ENCODE data around the gene MAMDC4. TPM values are rescaled to one million over a fixed set of nuclear protein-coding genes. Genes with fewer than 3 reads are reported as not detected.

The MAMDC4 gene
- total and polyA plus RNA-seq, 2 of the 8 experiments (the other 6 are each of a cell fraction or from before 2014, with no cell fraction given), result 3.1 to 4.5 TPM

- peaks cover 0 to 21% (median 4%) of the 10 kb centered on the region in 4 experiments; a peak in 2 of 8 replicates for H3K36me3 ChIP-seq (ENCODE audit: control insufficient read depth in 2 of 4, insufficient read depth in 4 of 4, low read length in 3 of 4)
- no peaks in the 10 kb centered on the region for H3K9me3 ChIP-seq (ENCODE audit: insufficient read depth in 2 of 2, low read depth in 1 of 2, low read length in 1 of 2)
- H3K23me2 ChIP-seq (ENCODE audit: low read depth, low read length), result no peaks in the 10 kb centered on the region; the same call in 1 of the 2 replicates
- no peak for DNase-seq (ENCODE audit: low read depth in 1 of 2, low spot score in 2 of 2)
- no peak overlapping the region for H2BK5ac ChIP-seq (ENCODE audit: low read depth, low read length)
- no peaks in the 10 kb centered on the region for H3K79me1 ChIP-seq (ENCODE audit: low read depth, low read length)
- no peak overlapping the region for H2AK5ac ChIP-seq (ENCODE audit: low read depth, low read length)
- WGBS, 2 experiments (ENCODE audit: extremely low coverage in 1 of 2, insufficient coverage in 1 of 2, insufficient read length in 1 of 2, insufficient replicate concordance in 2 of 2, low coverage in 1 of 2, low lambda C conversion rate in 2 of 2, missing lambda C conversion rate in 1 of 2), result 91% methylated on average over 11 of the region's 36 CpGs; no CpG with 5 or more reads in 1 of the 2 experiments
- H2BK15ac ChIP-seq (ENCODE audit: low read length), result no peak overlapping the region
- no peak overlapping the region for H3K56ac ChIP-seq (replicated peaks; ENCODE audit: insufficient read length, low read depth, low read length)
- H3K23ac ChIP-seq (ENCODE audit: insufficient read length), result no peak overlapping the region
- no peak overlapping the region for H3K18ac ChIP-seq (ENCODE audit: extremely low read depth, low read length)
- no peak for FAIRE-seq
- H2BK120ac ChIP-seq (replicated peaks; ENCODE audit: low read depth, low read length), result no peak overlapping the region
- no peaks in the 10 kb centered on the region for H3K79me2 ChIP-seq (ENCODE audit: control insufficient read depth in 1 of 2, insufficient read depth in 2 of 2, low read length in 2 of 2)
- TF ChIP-seq CTBP2 (IDR thresholded peaks at IDR 0.05; ENCODE audit: borderline replicate concordance, insufficient read depth, insufficient read length, low read length) (no peak), POLR2AphosphoS5 (IDR thresholded peaks at IDR 0.05; ENCODE audit: low read depth, low read length) (peak; percentile 50), EP300 (IDR thresholded peaks at IDR 0.05; ENCODE audit: borderline replicate concordance in 1 of 2, low read depth in 2 of 2, low read length in 2 of 2) (no peak), MAFK (IDR thresholded peaks at IDR 0.05; ENCODE audit: low read depth, low read length) (no peak)
- H2BK20ac ChIP-seq (ENCODE audit: low read length), result no peak overlapping the region
- H3K4ac ChIP-seq (replicated peaks; ENCODE audit: insufficient read length, low read depth, low read length), result no peak overlapping the region
- H3K14ac ChIP-seq (ENCODE audit: insufficient read length), result no peak overlapping the region
- no peaks in the 10 kb centered on the region for H3K27me3 ChIP-seq (replicated peaks in 1 of 4; ENCODE audit: control insufficient read depth in 3 of 4, extremely low read depth in 1 of 4, insufficient read depth in 3 of 4, low read length in 3 of 4)
- no peak overlapping the region for H3K4me2 ChIP-seq (ENCODE audit: insufficient read depth in 1 of 2, low read depth in 2 of 2, low read length in 2 of 2)
- H3K9ac ChIP-seq (replicated peaks in 1 of 4; ENCODE audit: extremely low read depth in 1 of 4, low read depth in 3 of 4, low read length in 3 of 4), result no peak overlapping the region
- no peak overlapping the region for H3K4me3 ChIP-seq (ENCODE audit: extremely low read depth in 1 of 4, insufficient read depth in 2 of 4, low read depth in 3 of 4, low read length in 4 of 4)
- no peak overlapping the region for H4K5ac ChIP-seq (ENCODE audit: insufficient read length, low read depth, low read length)
- ChIA-PET POLR2A (ENCODE audit: partially characterized antibody) (interaction anchor here (0.8 to 20.5 kb wide), 8 partner anchors 7 to 85 kb away, joined by 3 to 248 read pairs (median 14); partner anchors contain the start of genes MAMDC4 and RABL6), CTCF (ENCODE audit: partially characterized antibody) (interaction anchor here (1.0 to 8.9 kb wide), 9 partner anchors 8 to 196 kb away, joined by 3 to 131 read pairs (median 4); no protein-coding TSS in a partner anchor)
- no peak overlapping the region for H2AFZ ChIP-seq (ENCODE audit: low read length)
- no peak overlapping the region for H4K91ac ChIP-seq (replicated peaks; ENCODE audit: insufficient read length, low read length)
- H4K20me1 ChIP-seq (replicated peaks in 1 of 2; ENCODE audit: control insufficient read depth in 1 of 2, insufficient read depth in 2 of 2, low read length in 2 of 2), result peaks cover 1 to 6% of the 10 kb centered on the region in 2 experiments
- H3K4me1 ChIP-seq (replicated peaks in 1 of 4; ENCODE audit: control insufficient read depth in 3 of 4, insufficient read depth in 4 of 4, low read length in 3 of 4), result peaks cover 5 to 24% (median 16%) of the 10 kb centered on the region in 4 experiments
- H2BK12ac ChIP-seq (ENCODE audit: low read depth, low read length), result no peak overlapping the region
- H4K8ac ChIP-seq (ENCODE audit: extremely low read depth, insufficient read depth, low read length), result no peak overlapping the region; the same call in 1 of the 2 replicates
- H3K27ac ChIP-seq (ENCODE audit: low read depth, low read length), result no peak overlapping the region
Measured at GRCh38 chr9:136839229-136840139, 12.7 kb upstream of the MAMDC4 start.

Data from H1 (cell line).